HG03342 (cell line): ENCODE results near the gene GRAMD1A.
A peak's percentile ranks its signal among the peaks of the same experiment; 100 is the strongest.
"Not testable (repeated sequence)": the region's sequence is repeated elsewhere in the genome, so short reads cannot be mapped to it uniquely, and the experiment has no call there.

Source experiments
- ATAC-seq: cut with Tn5 transposase; IDR thresholded peaks from one replicate; pipeline ENCODE4 v1.9.1; 2021; ENCODE audit warnings: mild to moderate bottlenecking, moderate library complexity; ENCODE audit not compliant: unreplicated experiment

Gene GRAMD1A

GRCh38 chr19:34999498-35000337, at the start of gene GRAMD1A:
Gene GRAMD1A (plus strand): TSS chr19:35000323. CDS start chr19:35000479, 156 bp downstream.
- peak; percentile 47 for ATAC-seq

- ATAC-seq, result no peak
Measured at GRCh38 chr19:34953092-34953491, 47.0 kb upstream of the GRAMD1A start.

GRCh38 chr19:34957830-34958751, 42.0 kb upstream of the GRAMD1A start:
- ATAC-seq, result no peak

- ATAC-seq, result no peak
Measured at GRCh38 chr19:34959021-34959420, 41.1 kb upstream of the GRAMD1A start.

GRCh38 chr19:34960103-34960805, 39.9 kb upstream of the GRAMD1A start:
- ATAC-seq, result no peak

- ATAC-seq, result no peak
Measured at GRCh38 chr19:34960940-34961679, 39.0 kb upstream of the GRAMD1A start.

GRCh38 chr19:34961775-34962686, 38.1 kb upstream of the GRAMD1A start:
- no peak for ATAC-seq

GRCh38 chr19:34962687-34963572, 37.2 kb upstream of the GRAMD1A start:
- no peak for ATAC-seq

GRCh38 chr19:34963573-34964406, 36.3 kb upstream of the GRAMD1A start, which contains the start of gene ZNF792:
Gene ZNF792 (minus strand): TSS chr19:34964229. CDS start chr19:34963662, 567 bp downstream.
- no peak for ATAC-seq

GRCh38 chr19:34964598-34964997, 35.5 kb upstream of the GRAMD1A start:
- ATAC-seq, result no peak

- ATAC-seq, result not testable (repeated sequence)
Measured at GRCh38 chr19:34965505-34965904, 34.6 kb upstream of the GRAMD1A start.

- no peak for ATAC-seq
Measured at GRCh38 chr19:34967551-34967950, 32.6 kb upstream of the GRAMD1A start.

- ATAC-seq, result no peak
Measured at GRCh38 chr19:34969721-34970120, 30.4 kb upstream of the GRAMD1A start.

- ATAC-seq, result not testable (repeated sequence)
Measured at GRCh38 chr19:34970185-34970780, 29.8 kb upstream of the GRAMD1A start.

GRCh38 chr19:34972163-34972705, 27.9 kb upstream of the GRAMD1A start:
- no peak for ATAC-seq

GRCh38 chr19:34974646-34975045, 25.5 kb upstream of the GRAMD1A start:
- ATAC-seq, result no peak

GRCh38 chr19:34975056-34975455, 25.1 kb upstream of the GRAMD1A start:
- ATAC-seq, result no peak
